Cardiac fibroblast (primary cell): ENCODE data around the gene SPIN1.
"Not testable (repeated sequence)": the region's sequence is repeated elsewhere in the genome, so short reads cannot be mapped to it uniquely, and the experiment has no call there.

Experiments used
- DNase-seq, 2 donors: peaks; one replicate each; pipeline versions ENCODE4 v3.0.0 to v3.0.0-alpha.2; 2010; ENCODE audit warnings: low read depth in 2 of 2
- H3K4me3 ChIP-seq, 2 donors: replicated peaks in 1 of 2; 1 replicate in 1 of 2; 2 replicates in 1 of 2; pipeline ENCODE4 v1.5.1; 2011; ENCODE audit warnings: low read depth in 2 of 2, low read length in 2 of 2, mild to moderate bottlenecking in 2 of 2, moderate library complexity in 1 of 2
- CTCF ChIP-seq: IDR thresholded peaks from one replicate; pipeline ENCODE4 v1.5.1; 2011; ENCODE audit warnings: low read depth, mild to moderate bottlenecking, low read length, inconsistent platforms

Gene SPIN1

GRCh38 chr9:88378317-88378716 lies 9.9 kb upstream of the SPIN1 start:
- no peak overlapping the region for H3K4me3 ChIP-seq
- DNase-seq = peak; percentile 22 to 30
- peak; percentile 24 for TF ChIP-seq CTCF

GRCh38 chr9:88379352-88379751 lies 8.9 kb upstream of the SPIN1 start:
- DNase-seq = no peak
- H3K4me3 ChIP-seq = no peak overlapping the region
- no peak for TF ChIP-seq CTCF

GRCh38 chr9:88380118-88380517 lies 8.1 kb upstream of the SPIN1 start:
- TF ChIP-seq CTCF = no peak
- H3K4me3 ChIP-seq = no peak overlapping the region

GRCh38 chr9:88381322-88381721 lies 6.9 kb upstream of the SPIN1 start:
- not testable (repeated sequence) for H3K4me3 ChIP-seq, DNase-seq

More at GRCh38 chr9:88380118-88380517, 8.1 kb upstream of the SPIN1 start:
- DNase-seq = no peak

- no peak for DNase-seq
- no peak for TF ChIP-seq CTCF
Observed at GRCh38 chr9:88383176-88383575, 5.1 kb upstream of the SPIN1 start.

GRCh38 chr9:88386137-88386536 lies 2.1 kb upstream of the SPIN1 start:
- DNase-seq, H3K4me3 ChIP-seq: not testable (repeated sequence)

More at GRCh38 chr9:88383176-88383575, 5.1 kb upstream of the SPIN1 start:
- no peak overlapping the region for H3K4me3 ChIP-seq

GRCh38 chr9:88387036-88387551 lies 1.1 kb upstream of the SPIN1 start:
- no peak for DNase-seq
- H3K4me3 ChIP-seq = peak overlapping the region; percentile 90
- TF ChIP-seq CTCF = no peak

- peak overlapping the region; percentile 90 for H3K4me3 ChIP-seq
- TF ChIP-seq CTCF = no peak
- DNase-seq = peak; percentile 60 to 64
Observed at GRCh38 chr9:88387552-88388202, 567 bp upstream of the SPIN1 start.
